Germinal center (tissue), 1 donor: ENCODE measurements around the gene TNFRSF1B.

Experiments
- DNase-seq: peaks from one replicate; pipeline ENCODE4 v3.0.0; 2012; ENCODE audit warnings: mixed read lengths, low spot score

TNFRSF1B gene

GRCh38 chr1:12142141-12142823, 24.5 kb upstream of the TNFRSF1B start:
- DNase-seq: no peak

GRCh38 chr1:12142891-12143630, 23.7 kb upstream of the TNFRSF1B start:
- DNase-seq: no peak

GRCh38 chr1:12143631-12144155, 23.1 kb upstream of the TNFRSF1B start:
- no peak for DNase-seq

GRCh38 chr1:12144236-12144635, 22.6 kb upstream of the TNFRSF1B start:
- DNase-seq: no peak

GRCh38 chr1:12144969-12145368, 21.8 kb upstream of the TNFRSF1B start:
- no peak for DNase-seq

- DNase-seq: no peak
These were observed 21.0 kb upstream of the TNFRSF1B start for GRCh38 chr1:12145616-12146342.

- no peak for DNase-seq
These were observed 20.3 kb upstream of the TNFRSF1B start for GRCh38 chr1:12146343-12147112.

- no peak for DNase-seq
These were observed 19.5 kb upstream of the TNFRSF1B start for GRCh38 chr1:12147201-12147701.

- DNase-seq: no peak
These were observed 18.4 kb upstream of the TNFRSF1B start for GRCh38 chr1:12148160-12148957.

GRCh38 chr1:12148958-12149790, 17.6 kb upstream of the TNFRSF1B start:
- DNase-seq: peak; percentile 68

GRCh38 chr1:12149791-12150175, 17.0 kb upstream of the TNFRSF1B start:
- no peak for DNase-seq

- no peak for DNase-seq
These were observed 16.2 kb upstream of the TNFRSF1B start for GRCh38 chr1:12150456-12151200.

GRCh38 chr1:12151465-12151864, 15.3 kb upstream of the TNFRSF1B start:
- DNase-seq: no peak

- peak; percentile 89 for DNase-seq
These were observed 14.5 kb upstream of the TNFRSF1B start for GRCh38 chr1:12152113-12152891.

- DNase-seq: peak; percentile 61
These were observed 13.5 kb upstream of the TNFRSF1B start for GRCh38 chr1:12153181-12153785.

GRCh38 chr1:12155328-12155727, 11.5 kb upstream of the TNFRSF1B start:
- no peak for DNase-seq

GRCh38 chr1:12157366-12158231, 9.2 kb upstream of the TNFRSF1B start:
- no peak for DNase-seq
